ENCODE results near the gene LMBR1. TPM values are rescaled to one million over a fixed set of nuclear protein-coding genes. Genes with fewer than 3 reads are reported as not detected.

LMBR1 gene
- total RNA-seq, 1 experiment from 2014 or later = 105 TPM

- H3K9me3 Mint-ChIP-seq (ENCODE audit: unreplicated experiment) = no peaks in the 10 kb centered on the region
- CTCF ChIA-PET = no interaction called here
- intact Hi-C loops (cut with micrococcal nuclease) = no loop called here
- POLR2A ChIA-PET = interaction anchor here (0.5 to 0.9 kb wide), 4 partner anchors 9 to 472 kb away, joined by 3 to 6 read pairs (median 3); no protein-coding TSS in a partner anchor
- TF ChIP-seq CTCF (IDR thresholded peaks at IDR 0.05; ENCODE audit: unreplicated experiment) = no peak
- no peaks in the 10 kb centered on the region for H3K27me3 Mint-ChIP-seq (ENCODE audit: insufficient read depth, unreplicated experiment)
- peak overlapping the region; percentile 44 for H3K4me3 Mint-ChIP-seq (ENCODE audit: unreplicated experiment)
- peak; percentile 88 for DNase-seq (ENCODE audit: unreplicated experiment)
- no peak overlapping the region for H3K27ac Mint-ChIP-seq (ENCODE audit: low read depth, unreplicated experiment)
- no TSS peak for BruUV-seq (replicated peaks)
- H3K4me1 Mint-ChIP-seq (ENCODE audit: insufficient read depth, unreplicated experiment) = no peaks in the 10 kb centered on the region
- H3K36me3 Mint-ChIP-seq (ENCODE audit: insufficient read depth, unreplicated experiment) = peaks cover 15% of the 10 kb centered on the region
These were observed 141.7 kb downstream of the LMBR1 start for GRCh38 chr7:156751319-156751718.

GRCh38 chr7:156747718-156748117 is 145.3 kb downstream of the LMBR1 start:
- BruUV-seq (replicated peaks) = no TSS peak
- Mint-ChIP-seq H3K27ac (ENCODE audit: low read depth, unreplicated experiment) (no peak overlapping the region), H3K4me3 (ENCODE audit: unreplicated experiment) (no peak overlapping the region), H3K36me3 (ENCODE audit: insufficient read depth, unreplicated experiment) (peaks cover 14% of the 10 kb centered on the region), H3K9me3 (ENCODE audit: unreplicated experiment) (no peaks in the 10 kb centered on the region), H3K4me1 (ENCODE audit: insufficient read depth, unreplicated experiment) (no peaks in the 10 kb centered on the region), H3K27me3 (ENCODE audit: insufficient read depth, unreplicated experiment) (no peaks in the 10 kb centered on the region)
- intact Hi-C loops (cut with micrococcal nuclease) = no loop called here
- ChIA-PET CTCF (no interaction called here), POLR2A (interaction anchor here (0.6 to 1.1 kb wide), 2 partner anchors 12 to 957 kb away, joined by 3 read pairs; no protein-coding TSS in a partner anchor)
- DNase-seq (ENCODE audit: unreplicated experiment) = no peak
- no peak for TF ChIP-seq CTCF (IDR thresholded peaks at IDR 0.05; ENCODE audit: unreplicated experiment)

DNA sequence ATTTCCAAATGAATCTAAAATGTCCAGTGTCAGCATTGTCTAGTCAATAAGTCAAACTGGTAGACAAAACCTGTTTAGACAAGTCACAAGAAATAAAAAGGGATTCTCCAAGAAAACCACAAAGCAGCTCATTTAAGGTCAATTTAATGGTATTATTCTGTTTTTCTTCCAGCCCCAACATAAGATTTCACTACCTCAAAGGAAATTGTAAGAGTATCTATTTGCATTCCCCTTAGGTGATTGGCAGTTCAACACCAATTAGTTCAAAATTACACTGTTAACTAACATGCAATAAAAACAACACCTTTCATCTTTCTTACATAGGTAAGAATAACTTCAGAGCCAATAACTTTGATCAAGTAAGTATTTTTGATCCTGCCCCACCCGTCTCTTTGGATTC is 146.1 kb downstream of the LMBR1 start:
- no peaks in the 10 kb centered on the region for H3K4me1 Mint-ChIP-seq (ENCODE audit: insufficient read depth, unreplicated experiment)
- intact Hi-C loops (cut with micrococcal nuclease) = no loop called here
- ChIA-PET POLR2A (interaction anchor here (0.6 to 1.1 kb wide), 3 partner anchors 8 to 957 kb away, joined by 3 read pairs; no protein-coding TSS in a partner anchor), CTCF (no interaction called here)
- no peak for DNase-seq (ENCODE audit: unreplicated experiment)
- no peak overlapping the region for H3K4me3 Mint-ChIP-seq (ENCODE audit: unreplicated experiment)
- no peaks in the 10 kb centered on the region for H3K27me3 Mint-ChIP-seq (ENCODE audit: insufficient read depth, unreplicated experiment)
- no peak for TF ChIP-seq CTCF (IDR thresholded peaks at IDR 0.05; ENCODE audit: unreplicated experiment)
- BruUV-seq (replicated peaks) = no TSS peak
- peaks cover 22% of the 10 kb centered on the region for H3K36me3 Mint-ChIP-seq (ENCODE audit: insufficient read depth, unreplicated experiment)
- no peaks in the 10 kb centered on the region for H3K9me3 Mint-ChIP-seq (ENCODE audit: unreplicated experiment)
- no peak overlapping the region for H3K27ac Mint-ChIP-seq (ENCODE audit: low read depth, unreplicated experiment)

- no peaks in the 10 kb centered on the region for H3K4me1 Mint-ChIP-seq (ENCODE audit: insufficient read depth, unreplicated experiment)
- no TSS peak for BruUV-seq (replicated peaks)
- peaks cover 4% of the 10 kb centered on the region for H3K9me3 Mint-ChIP-seq (ENCODE audit: unreplicated experiment)
- DNase-seq (ENCODE audit: unreplicated experiment) = no peak
- no peaks in the 10 kb centered on the region for H3K27me3 Mint-ChIP-seq (ENCODE audit: insufficient read depth, unreplicated experiment)
- ChIA-PET POLR2A (interaction anchor here (0.5 kb wide), 1 partner anchor 13 kb away, joined by 3 read pairs; no protein-coding TSS in a partner anchor), CTCF (interaction anchor here (0.6 to 1.0 kb wide), 2 partner anchors 12 to 24 kb away, joined by 3 to 4 read pairs; no protein-coding TSS in a partner anchor)
- TF ChIP-seq CTCF (IDR thresholded peaks at IDR 0.05; ENCODE audit: unreplicated experiment) = no peak
- no peak overlapping the region for H3K4me3 Mint-ChIP-seq (ENCODE audit: unreplicated experiment)
- H3K36me3 Mint-ChIP-seq (ENCODE audit: insufficient read depth, unreplicated experiment) = peaks cover 30% of the 10 kb centered on the region
- H3K27ac Mint-ChIP-seq (ENCODE audit: low read depth, unreplicated experiment) = peak overlapping the region; percentile 17
- intact Hi-C loops (cut with micrococcal nuclease) = no loop called here
These were observed 153.4 kb downstream of the LMBR1 start for GRCh38 chr7:156739596-156739995.
